Fibroblast of pulmonary artery (primary cell): ENCODE data around the gene GSE1.
"Not testable (repeated sequence)": the region's sequence is repeated elsewhere in the genome, so short reads cannot be mapped to it uniquely, and the experiment has no call there.

Experiments used
- DNase-seq: peaks from one replicate; pipeline ENCODE4 v3.0.0-alpha.2; 2010; ENCODE audit warnings: low read depth
- H3K4me3 ChIP-seq: replicated peaks from 2 replicates; pipeline ENCODE4 v1.5.1; 2011; ENCODE audit warnings: low read depth, mild to moderate bottlenecking, control low read depth, low read length, moderate library complexity
- CTCF ChIP-seq: IDR thresholded peaks from 2 replicates; pipeline ENCODE4 v1.5.1; 2011; ENCODE audit warnings: mild to moderate bottlenecking, control low read depth, low read length, inconsistent platforms; ENCODE audit errors: missing control alignments

GSE1 gene

DNA sequence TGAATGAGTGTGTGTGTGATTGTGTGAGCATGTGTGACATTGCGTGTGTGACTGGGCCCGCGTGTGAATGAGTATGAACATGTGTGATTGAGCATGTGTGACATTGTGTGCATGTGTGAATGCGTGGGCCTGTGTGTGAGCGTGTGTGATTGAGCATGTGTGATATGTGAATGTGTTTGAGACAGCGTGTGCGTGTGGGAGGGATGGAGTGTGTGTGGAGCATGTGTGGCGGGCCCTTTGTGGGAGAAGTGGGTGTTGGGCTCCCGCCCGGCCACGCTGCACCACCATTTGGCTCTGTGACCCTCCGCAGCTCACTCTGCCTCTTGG lies 22.7 kb upstream of the GSE1 start:
- DNase-seq = no peak
- TF ChIP-seq CTCF = no peak
- no peak overlapping the region for H3K4me3 ChIP-seq

- TF ChIP-seq CTCF = no peak
- H3K4me3 ChIP-seq = no peak overlapping the region
- no peak for DNase-seq
Observed at GRCh38 chr16:85591381-85591780, 21.7 kb upstream of the GSE1 start.

DNA sequence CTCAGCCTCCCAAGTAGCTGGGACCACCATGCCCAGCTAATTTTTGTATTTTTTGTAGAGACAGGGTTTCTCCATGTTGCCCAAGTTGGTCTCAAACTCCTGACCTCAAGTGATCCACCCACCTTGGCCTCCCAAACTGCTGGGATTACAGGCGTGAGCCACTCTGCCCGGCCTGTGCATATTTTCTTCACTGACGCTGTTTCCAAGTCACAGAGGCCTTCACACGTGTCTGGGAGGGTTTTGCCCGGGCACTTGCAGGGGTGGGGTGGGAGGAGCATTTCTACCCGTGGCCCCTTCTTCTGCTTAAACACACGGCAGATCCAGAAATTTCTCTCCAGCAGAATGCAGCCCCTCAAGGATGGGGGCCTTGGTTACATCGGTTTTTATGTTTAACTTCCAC lies 20.8 kb upstream of the GSE1 start:
- H3K4me3 ChIP-seq, DNase-seq: not testable (repeated sequence)

DNA sequence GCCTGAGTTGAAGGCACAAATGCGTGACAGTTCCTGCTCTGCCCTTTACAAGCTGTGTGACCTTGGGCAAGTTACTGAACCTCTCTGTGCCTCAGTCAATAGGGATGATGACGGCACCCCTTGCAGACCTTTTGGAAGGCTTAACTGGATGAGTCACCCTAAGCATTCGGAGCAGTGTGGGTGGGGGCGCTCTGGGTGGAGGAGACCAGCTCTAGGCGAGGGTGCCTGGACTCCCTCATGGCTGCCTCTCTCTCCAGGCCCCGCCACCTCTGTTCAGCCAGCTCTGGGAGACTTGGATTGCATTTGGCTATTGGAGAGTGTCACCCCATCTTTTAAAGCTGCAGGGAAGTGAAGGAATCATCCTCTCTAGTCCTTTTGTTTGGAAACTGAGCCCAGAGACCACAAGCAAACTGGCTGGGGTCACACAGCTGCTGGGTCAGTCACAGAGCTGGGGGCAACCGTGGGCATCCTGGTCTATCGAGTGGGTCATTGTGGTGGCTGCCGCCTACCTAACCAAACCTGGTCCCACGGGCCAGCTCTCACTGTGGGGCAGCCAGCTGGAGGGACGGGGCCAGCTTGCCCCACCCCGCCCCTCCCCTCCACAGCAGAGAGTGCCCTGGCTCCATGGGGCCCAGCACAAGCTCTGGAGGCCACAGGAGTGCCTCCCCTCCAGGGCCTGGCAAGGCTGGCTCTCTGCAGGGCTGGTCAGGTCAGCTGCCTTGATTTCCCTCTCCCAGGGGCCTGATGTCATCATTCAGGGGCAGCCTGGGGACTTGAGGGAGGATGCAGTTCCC lies 20.2 kb upstream of the GSE1 start:
- no peak for TF ChIP-seq CTCF
- no peak for DNase-seq
- no peak overlapping the region for H3K4me3 ChIP-seq

DNA sequence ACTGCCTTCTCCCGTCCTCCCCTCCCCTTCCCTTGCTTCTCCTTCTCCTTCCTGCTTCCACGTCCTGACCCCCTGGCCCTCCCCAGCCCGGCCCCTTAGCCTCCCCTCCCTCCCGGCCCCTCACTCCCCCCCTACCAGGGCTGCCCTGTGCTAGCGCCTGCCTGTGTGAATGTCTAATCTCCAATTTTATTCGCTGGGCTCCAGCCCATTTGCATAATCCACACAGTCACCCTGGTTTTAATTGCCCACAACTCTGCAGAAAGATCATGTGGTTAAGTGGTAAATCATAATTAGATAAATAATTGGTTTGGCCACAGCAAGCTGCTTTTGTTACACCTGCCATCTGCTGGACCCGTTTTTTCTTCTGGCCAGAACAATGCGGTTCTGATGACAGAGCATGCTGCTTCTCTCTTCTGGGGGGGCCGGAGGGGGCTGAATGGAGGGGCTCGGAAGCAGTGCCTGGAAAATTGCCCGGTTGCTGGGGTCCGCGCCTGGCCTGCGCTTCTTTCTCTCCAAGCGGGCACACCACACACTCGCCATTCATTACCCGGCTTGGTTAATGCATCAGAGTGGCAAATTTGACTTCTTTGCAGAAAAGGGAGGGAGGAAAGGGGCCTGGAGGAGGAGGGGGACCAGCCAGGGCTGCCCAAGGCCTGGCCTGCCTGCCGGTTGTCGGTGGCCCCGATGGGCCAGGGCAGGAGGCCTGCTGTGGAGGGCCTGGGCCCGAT lies 19.5 kb upstream of the GSE1 start:
- TF ChIP-seq CTCF = no peak
- no peak overlapping the region for H3K4me3 ChIP-seq
- DNase-seq = no peak

GRCh38 chr16:85594273-85594977 lies 18.7 kb upstream of the GSE1 start:
- TF ChIP-seq CTCF = no peak
- no peak overlapping the region for H3K4me3 ChIP-seq
- no peak for DNase-seq

DNA sequence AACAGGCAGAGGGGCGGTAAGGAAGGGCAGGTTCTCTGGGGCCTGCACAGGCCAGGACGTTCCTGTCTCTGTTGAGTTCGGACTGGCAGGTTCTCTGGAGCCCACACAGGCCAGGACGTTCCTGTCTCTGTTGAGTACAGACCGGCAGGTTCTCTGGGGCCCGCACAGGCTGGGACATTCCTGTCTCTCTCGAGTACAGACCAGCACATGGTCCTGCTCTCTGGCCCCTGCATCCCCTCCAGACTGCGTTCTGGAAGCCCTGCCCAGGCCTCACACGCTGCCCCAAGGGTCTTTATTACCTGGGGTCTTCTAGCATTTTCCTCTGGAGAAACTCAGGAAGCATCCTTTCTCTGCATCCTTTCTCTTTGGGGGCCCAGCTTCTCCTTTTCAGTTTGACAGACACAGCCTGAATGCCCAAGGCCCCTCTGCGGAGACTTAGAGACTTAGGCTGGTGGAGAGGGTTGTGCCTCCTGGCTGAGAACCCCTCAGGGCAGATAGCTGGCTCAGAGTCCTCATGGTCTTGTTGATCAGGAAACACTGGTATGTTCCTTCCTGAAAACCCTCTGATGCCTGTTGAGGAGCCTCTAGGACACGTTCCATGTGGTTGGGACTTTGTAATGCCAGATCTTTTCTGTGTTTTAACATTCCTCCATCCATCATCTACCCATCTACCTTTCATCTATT lies 18.0 kb upstream of the GSE1 start:
- no peak for TF ChIP-seq CTCF
- no peak for DNase-seq
- H3K4me3 ChIP-seq = no peak overlapping the region
